Endothelial cell (in vitro differentiated cells): ENCODE data around the gene OBI1. TPM values are rescaled to one million over a fixed set of nuclear protein-coding genes. Genes with fewer than 3 reads are reported as not detected.

Source experiments
- DNase-seq: peaks from one replicate; pipeline ENCODE4 v3.0.0; 2021; ENCODE audit warnings: low spot score
- H3K27ac Mint-ChIP-seq: one replicate; pipeline ENCODE4 v1.8.0; 2021; ENCODE audit warnings: mixed read lengths, inconsistent platforms; ENCODE audit not compliant: unreplicated experiment
- H3K27me3 Mint-ChIP-seq: one replicate; pipeline ENCODE4 v1.8.0; 2021; ENCODE audit warnings: mild to moderate bottlenecking, moderate library complexity, mixed read lengths, inconsistent platforms; ENCODE audit not compliant: unreplicated experiment
- H3K36me3 Mint-ChIP-seq: one replicate; pipeline ENCODE4 v1.8.0; 2021; ENCODE audit warnings: mild to moderate bottlenecking, low read depth, mixed read lengths, inconsistent platforms; ENCODE audit not compliant: unreplicated experiment
- H3K4me1 Mint-ChIP-seq: one replicate; pipeline ENCODE4 v1.8.0; 2021; ENCODE audit warnings: mild to moderate bottlenecking, mixed read lengths, inconsistent platforms; ENCODE audit not compliant: unreplicated experiment
- H3K4me3 Mint-ChIP-seq: one replicate; pipeline ENCODE4 v1.8.0; 2021; ENCODE audit warnings: mild to moderate bottlenecking, mixed read lengths, inconsistent platforms; ENCODE audit not compliant: unreplicated experiment
- H3K9me3 Mint-ChIP-seq: one replicate; pipeline ENCODE4 v1.8.0; 2021; ENCODE audit warnings: mixed read lengths, inconsistent platforms; ENCODE audit not compliant: unreplicated experiment
- CTCF ChIP-seq: fragments of 200-600 bp; sonication (generic); IDR thresholded peaks from one replicate; pipeline ENCODE4 v1.5.0; 2021; ENCODE audit warnings: antibody characterized with exemption; ENCODE audit not compliant: unreplicated experiment
- total RNA-seq: library from RNA; stranded (reverse); fragmentation: NEBNext Ultra II Directional; extraction: Animal tissue kit (Norgen Biotek cat#: 25700); gene quantifications from one replicate; pipeline ENCODE4 v1.2.1, GENCODE V29; 2021; ENCODE audit not compliant: unreplicated experiment

Gene OBI1
- total RNA-seq, 1 donor from 2014 or later = 28.0 TPM

DNA sequence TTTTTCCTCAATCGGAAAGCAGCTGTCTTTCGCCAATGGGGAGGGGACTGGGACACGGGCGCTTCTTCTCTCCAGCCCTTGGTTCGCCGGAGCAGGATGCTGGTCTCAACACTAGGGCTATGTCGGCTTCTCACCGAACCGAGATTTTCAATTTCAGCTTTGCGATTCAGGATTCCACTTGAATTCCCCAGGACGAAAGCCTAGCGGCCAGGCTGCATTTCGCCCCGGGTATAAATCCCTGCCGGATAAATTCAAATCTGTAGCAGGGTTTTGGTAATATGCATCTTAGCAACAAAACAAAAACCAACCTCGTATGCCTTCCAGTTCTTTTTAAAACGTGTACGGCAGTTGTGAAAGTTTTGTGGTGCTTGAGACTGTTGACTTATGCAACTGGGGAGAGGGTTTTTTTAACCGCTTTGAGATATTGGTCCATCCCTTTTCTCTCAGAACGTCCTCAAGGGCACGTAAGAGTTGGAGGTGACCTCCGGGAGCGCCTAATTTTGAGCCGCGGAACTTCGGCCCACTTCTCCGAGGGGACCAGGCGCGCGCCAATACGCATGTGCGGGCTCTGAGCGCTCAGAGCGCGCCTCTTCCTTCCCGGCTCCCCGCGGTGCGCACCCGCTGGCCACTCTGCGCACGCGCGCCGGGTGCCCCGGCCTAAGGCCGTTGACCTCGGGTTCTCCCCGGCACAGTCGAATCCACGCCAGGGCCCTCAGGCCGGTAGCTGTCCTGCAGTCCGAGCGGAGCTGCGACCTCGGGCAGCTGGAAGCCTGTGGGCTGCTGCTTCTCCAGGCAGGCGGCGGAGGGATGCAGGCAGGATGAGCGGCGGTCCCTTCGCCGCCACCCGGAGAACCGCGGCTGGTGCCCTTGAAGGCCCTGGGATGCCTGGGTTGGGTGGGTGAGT lies 63.2 kb downstream of the OBI1 start:
- peak; percentile 62 for DNase-seq
- no peak overlapping the region for H3K27ac Mint-ChIP-seq
- peaks cover 30% of the 10 kb centered on the region for H3K27me3 Mint-ChIP-seq
- H3K9me3 Mint-ChIP-seq = no peaks in the 10 kb centered on the region
- peaks cover 30% of the 10 kb centered on the region for H3K4me1 Mint-ChIP-seq
- TF ChIP-seq CTCF = no peak
- H3K4me3 Mint-ChIP-seq = peak overlapping the region; percentile 42
- peaks cover 2% of the 10 kb centered on the region for H3K36me3 Mint-ChIP-seq

- no peak for DNase-seq
- no peak for TF ChIP-seq CTCF
- Mint-ChIP-seq H3K4me1 (peaks cover 19% of the 10 kb centered on the region), H3K4me3 (no peak overlapping the region), H3K9me3 (no peaks in the 10 kb centered on the region), H3K36me3 (no peaks in the 10 kb centered on the region), H3K27me3 (peaks cover 20% of the 10 kb centered on the region), H3K27ac (no peak overlapping the region)
Observed at GRCh38 chr13:78594456-78594975, 64.4 kb downstream of the OBI1 start.

GRCh38 chr13:78593652-78594455 lies 65.1 kb downstream of the OBI1 start:
- H3K9me3 Mint-ChIP-seq = no peaks in the 10 kb centered on the region
- H3K4me1 Mint-ChIP-seq = peaks cover 19% of the 10 kb centered on the region
- TF ChIP-seq CTCF = no peak
- DNase-seq = no peak
- H3K36me3 Mint-ChIP-seq = no peaks in the 10 kb centered on the region
- no peak overlapping the region for H3K27ac Mint-ChIP-seq
- H3K27me3 Mint-ChIP-seq = peaks cover 19% of the 10 kb centered on the region
- H3K4me3 Mint-ChIP-seq = peak overlapping the region; percentile 8

GRCh38 chr13:78593129-78593528 lies 65.8 kb downstream of the OBI1 start:
- Mint-ChIP-seq H3K36me3 (no peaks in the 10 kb centered on the region), H3K4me3 (no peak overlapping the region), H3K27ac (no peak overlapping the region), H3K4me1 (peaks cover 19% of the 10 kb centered on the region), H3K27me3 (peaks cover 19% of the 10 kb centered on the region), H3K9me3 (no peaks in the 10 kb centered on the region)
- no peak for DNase-seq
- TF ChIP-seq CTCF = no peak
